Stimulated activated CD8-positive, alpha-beta memory T cell treated with anti-CD3 and anti-CD28 coated beads, Interleukin-15, amount 100 ng/mL, for 48 hours (primary cell): Measurements from ENCODE around the gene MKKS.
"Not testable (repeated sequence)": the region's sequence is repeated elsewhere in the genome, so short reads cannot be mapped to it uniquely, and the experiment has no call there.

Experiments
- DNase-seq, 2 donors: peaks; one replicate each; pipeline ENCODE4 v3.0.0-alpha.2; 2020; ENCODE audit warnings: low read depth in 2 of 2

MKKS gene

DNA sequence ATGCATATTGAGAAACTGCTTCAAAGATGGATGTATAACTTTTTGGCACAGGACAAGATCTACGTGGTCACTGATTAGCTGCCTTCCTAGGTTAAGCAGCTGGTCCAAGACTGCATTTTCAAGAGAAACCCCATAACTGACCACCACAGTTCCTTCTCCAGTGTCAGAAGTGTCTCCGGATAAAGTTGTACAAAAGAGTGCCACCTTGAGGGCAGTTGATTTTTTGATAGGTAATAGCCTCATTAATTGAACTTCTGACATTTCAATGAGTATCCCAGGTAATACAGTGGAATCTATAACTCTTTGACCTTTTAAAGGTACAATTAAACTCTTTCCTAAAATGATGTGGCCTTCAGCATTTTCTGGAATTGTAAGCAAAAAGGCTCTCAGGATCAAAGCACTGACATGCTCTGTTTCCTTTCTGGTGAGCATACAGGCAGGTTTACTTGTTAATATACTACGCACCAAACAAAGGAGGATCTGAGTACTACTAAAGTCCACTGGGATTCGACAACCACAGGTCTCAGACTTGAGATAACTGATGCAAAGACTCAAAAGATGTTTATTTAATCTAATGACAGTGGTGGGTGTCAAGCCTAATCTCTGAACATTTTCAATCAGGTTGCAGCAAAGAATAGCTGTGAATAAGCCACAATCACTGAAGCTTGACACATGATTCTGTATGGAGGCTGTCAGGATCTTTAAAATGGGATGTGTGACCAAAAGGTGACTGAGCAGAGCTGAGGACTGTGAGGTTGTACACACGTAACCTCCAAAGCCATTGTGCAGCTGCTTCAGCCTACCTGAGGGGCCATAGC is 21.2 kb downstream of the MKKS start:
- DNase-seq: no peak

DNA sequence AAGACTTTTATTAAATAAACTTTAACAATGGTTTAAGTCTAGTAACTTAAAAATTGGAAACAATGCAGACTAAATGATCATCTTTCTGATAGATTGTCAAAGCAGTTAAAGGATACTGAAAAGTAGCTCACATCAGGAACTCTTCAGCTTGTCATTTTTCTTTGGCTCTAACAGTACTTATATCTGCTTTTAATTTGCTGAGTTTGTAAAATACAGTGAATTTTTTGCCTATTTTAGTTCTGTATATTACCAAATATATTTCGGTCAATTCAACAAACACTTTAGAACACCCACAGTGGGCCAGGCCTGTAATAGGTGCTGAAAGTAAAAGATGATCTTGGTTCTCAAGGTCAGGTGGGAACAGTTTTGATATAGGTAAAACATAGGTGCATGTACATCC is 22.3 kb downstream of the MKKS start:
- no peak for DNase-seq

GRCh38 chr20:10408108-10408813 is 25.8 kb downstream of the MKKS start:
- no peak for DNase-seq

DNA sequence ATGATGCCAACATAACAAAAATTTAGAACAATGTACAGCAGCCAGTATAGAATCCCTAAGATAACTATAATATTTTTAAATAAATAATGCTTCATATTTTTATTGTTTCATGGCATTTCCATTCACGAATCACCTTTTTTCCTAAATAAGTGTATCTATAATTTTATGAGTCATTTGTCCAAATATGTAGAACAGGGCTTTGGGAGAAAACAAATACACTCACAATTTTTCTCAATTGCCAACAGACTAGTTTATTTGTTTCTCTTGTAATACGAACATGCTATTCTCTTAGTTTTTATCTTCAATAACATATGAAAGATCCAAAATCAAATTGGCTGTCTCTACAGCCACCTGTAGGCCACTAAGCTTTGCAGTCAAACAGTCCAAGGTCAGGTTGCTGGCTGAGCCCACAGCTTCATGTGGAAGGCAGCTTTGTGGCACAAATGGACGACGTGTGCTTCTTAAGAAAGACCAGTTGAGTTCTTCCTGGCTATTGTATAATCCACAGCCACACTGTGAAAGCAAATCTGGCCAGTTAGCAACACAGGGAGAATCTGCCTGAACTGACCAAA is 29.0 kb downstream of the MKKS start:
- no peak for DNase-seq

DNA sequence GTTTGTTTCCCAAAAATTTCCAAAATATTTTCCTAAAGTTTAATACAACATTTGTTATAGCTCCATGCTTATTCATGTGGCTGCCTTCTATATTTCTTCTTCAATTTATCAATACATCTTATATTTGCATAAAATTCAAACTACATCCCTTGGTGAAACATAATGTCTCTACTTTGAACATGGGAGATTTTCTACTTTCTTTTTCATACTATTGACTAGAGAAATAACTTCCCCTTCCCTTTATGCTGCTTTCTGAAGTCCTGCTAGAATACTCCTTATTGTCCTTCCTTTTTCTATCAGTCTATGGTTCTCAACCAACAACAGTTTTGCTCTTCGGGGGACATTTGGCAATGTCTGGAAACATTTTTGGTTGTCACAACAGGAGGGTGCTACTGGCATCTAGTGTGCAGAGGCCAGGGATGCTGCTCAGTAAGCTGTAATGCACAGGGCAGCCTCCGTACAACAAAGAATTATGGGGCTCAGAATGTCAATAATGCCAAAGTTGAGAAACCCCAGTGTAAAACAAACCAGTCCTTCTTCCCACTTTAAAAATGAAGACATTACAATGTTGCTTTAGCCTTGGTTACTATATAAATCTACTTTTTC is 29.9 kb downstream of the MKKS start:
- no peak for DNase-seq

DNA sequence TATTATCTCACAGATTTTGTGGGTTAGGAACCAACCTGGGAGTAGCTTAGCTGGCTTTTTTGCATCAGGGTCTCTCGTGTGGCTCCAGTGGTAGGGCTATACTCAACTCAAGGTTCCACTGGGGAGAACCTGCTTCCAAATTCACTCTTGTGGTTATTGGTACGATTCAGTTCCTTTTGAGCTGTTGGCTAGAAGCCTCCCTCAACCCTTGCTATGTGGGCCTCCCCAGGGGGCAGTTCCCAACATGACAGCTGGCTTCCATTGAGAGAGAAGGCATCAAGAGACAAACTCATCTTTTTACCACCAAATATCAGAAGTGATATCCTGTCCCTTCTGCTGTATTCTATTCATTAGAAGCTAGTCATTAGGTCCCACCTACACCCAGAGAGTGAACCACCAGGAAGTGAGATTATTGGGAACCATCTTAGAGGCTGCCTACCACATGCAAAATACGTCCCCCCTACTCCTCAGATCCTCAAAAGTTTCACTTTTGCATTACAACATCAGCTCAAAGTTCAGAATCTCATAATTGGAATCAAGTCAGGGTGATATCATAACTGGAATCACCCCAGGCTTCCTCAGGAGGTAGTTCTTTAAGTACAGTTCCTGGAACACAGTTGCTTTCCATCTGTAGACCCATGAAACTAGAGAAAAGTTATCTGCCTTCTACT is 30.9 kb downstream of the MKKS start:
- no peak for DNase-seq

GRCh38 chr20:10398834-10399369 is 35.1 kb downstream of the MKKS start:
- no peak for DNase-seq

GRCh38 chr20:10394752-10395151 is 39.3 kb downstream of the MKKS start:
- DNase-seq: not testable (repeated sequence)

DNA sequence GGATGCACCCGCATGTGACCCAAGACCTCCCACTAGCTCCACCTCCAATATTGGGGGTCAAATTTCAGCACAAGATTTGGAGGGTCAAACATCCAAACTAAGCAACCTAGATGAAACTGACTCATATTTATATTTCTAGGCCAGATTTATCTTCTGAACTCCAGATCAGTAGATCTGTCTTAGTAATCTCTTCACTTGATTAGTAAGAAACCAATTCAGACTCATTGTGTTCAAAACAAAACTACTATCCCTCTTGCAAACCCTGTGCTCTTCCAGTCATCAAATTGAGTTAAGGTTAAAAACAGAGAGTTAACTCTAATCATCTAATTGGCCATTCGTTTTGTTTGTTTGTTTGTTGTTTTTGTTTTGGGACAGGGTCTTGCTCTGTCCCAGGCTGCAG is 43.3 kb downstream of the MKKS start:
- no peak for DNase-seq

DNA sequence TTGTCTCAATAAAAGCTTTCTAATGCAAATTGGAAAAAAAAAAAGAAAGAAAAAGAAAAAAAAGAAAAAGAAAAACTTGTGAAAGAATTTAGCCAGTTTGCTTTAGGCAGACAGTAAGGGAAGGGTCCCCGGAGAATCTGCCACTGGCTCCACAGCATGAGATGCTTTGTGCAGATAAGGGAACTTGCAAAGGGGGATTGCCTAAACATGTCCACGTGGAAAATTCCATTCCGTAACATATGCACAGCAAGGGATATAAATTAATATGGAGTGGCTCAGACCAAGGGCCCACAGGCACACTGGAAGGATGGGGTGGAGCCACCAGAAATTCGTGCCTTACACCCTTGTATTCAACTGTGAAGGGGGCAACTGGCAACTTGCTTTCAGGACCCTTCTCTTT is 45.4 kb downstream of the MKKS start:
- no peak for DNase-seq

DNA sequence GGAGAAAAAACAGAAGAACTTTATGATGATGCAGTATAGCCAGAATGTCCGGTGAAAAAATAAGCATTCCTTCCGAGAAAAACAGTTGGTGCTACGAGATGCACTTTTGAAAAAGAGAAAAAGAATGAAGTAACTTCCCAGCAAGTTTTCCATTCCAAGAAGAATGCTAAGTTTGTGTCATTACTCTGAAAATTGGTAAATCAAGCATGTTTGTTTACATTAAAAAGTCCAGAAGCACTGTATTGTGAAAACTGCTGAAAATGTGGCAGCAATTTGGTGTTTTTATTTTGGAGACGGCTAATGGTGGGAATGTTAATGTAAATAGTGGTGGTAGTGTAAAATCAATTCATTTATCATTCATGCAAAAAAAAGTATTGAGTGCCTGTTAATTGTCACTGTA is 46.3 kb downstream of the MKKS start:
- no peak for DNase-seq

DNA sequence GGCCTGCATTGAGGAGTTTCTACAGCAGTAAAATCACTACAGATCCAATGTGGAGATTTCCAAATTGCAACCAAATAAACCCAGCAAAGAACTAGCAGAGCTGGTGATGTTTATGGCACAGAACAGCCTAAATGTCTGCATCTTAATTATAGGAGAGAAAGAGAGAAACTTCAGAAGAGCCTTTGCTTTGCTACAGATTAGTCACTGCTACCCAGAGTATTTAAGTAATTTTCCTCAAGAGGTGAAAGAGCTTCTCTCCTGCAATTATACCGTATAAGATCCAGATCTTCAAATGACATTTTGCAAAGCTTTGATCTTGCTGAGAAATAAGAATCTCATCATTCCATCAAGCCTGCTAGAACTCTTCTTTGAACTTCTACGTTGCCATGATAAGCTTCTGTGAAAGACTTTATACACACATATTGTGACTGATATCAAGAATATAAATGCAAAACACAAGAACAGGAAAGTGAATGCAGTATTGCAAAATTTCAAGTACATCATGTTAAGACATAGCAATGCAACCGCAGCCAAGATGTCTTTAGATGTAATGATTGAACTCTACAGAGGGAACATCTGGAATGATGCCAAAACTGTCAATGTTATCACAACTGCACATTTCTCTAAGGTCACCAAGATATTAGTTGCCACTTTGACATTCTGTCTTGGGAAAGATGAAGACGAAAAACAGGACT is 48.0 kb downstream of the MKKS start:
- no peak for DNase-seq

DNA sequence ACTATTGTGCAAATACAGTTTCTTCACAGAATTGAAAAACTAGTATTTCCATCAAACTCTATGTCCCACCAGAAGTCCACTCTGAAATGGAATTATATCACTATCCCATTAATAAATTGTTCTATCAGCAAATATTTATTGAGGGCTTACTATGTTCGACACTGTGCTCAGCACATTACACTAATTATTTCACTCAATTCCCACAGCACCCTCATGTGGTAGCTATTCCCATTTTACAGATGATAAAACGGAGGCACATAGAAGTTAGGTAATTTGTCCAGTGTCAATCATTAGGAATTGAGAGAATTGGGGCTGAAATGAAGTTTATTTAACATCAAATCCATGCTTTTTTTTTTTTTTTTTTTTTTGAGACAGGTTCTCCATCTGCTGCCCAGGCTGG is 52.5 kb downstream of the MKKS start:
- no peak for DNase-seq

DNA sequence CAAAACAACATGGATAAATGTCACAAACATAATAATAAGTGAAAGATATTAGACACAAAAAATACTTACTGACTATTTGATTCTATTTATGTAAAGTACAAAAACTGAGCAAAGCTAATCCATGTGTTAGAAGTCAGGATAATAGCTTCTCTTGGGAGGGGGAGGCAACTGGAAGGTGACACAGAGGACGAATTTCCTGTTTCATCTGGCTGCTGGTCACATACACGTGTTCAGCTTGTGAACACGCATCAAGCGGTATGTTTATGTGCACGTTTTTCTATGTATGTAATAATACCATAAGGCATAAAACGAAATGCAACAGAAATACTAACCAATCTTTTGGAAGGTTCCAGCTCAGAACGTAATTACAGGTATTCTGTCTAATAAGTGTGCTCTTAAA is 54.3 kb downstream of the MKKS start:
- DNase-seq: no peak

- no peak for DNase-seq
Measured at GRCh38 chr20:10376270-10377075, 57.5 kb downstream of the MKKS start.

GRCh38 chr20:10375191-10375590 is 58.8 kb downstream of the MKKS start:
- no peak for DNase-seq

DNA sequence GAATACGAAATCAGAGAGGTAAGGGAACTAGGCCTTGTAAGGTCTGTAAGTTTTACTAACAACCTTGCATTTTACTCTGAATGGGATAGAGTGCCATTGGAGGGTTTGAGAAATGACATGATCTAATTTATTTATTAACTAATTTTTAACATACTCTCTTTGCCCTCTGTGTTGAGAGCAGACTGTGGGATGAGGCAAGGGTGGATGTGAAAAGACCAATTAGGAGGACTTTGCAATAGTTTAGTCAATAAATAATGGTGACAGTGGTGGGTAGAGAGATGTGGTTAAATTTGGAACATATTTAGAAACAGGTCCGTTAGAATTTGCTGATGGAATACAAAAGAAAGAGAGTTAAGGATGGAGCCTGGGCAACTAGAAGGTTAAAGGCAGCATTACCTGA is 60.0 kb downstream of the MKKS start:
- no peak for DNase-seq

- no peak for DNase-seq
Measured at GRCh38 chr20:10371467-10371866, 62.6 kb downstream of the MKKS start.

GRCh38 chr20:10370091-10370887 is 63.7 kb downstream of the MKKS start:
- no peak for DNase-seq

GRCh38 chr20:10369723-10370090 is 64.3 kb downstream of the MKKS start:
- DNase-seq: no peak
